Neural cell (in vitro differentiated cells): ENCODE results near the gene ZNF268.

Experiments
- EP300 ChIP-seq: fragments of 450-650 bp; conservative IDR thresholded peaks from 2 replicates; pipeline ENCODE4 v1.6.1; 2014; ENCODE audit warnings: antibody characterized with exemption, mild to moderate bottlenecking, moderate library complexity; ENCODE audit not compliant: poor library complexity, severe bottlenecking
- POLR2AphosphoS5 ChIP-seq: IDR thresholded peaks from 2 replicates; pipeline ENCODE4 v1.6.1; 2012

DNA sequence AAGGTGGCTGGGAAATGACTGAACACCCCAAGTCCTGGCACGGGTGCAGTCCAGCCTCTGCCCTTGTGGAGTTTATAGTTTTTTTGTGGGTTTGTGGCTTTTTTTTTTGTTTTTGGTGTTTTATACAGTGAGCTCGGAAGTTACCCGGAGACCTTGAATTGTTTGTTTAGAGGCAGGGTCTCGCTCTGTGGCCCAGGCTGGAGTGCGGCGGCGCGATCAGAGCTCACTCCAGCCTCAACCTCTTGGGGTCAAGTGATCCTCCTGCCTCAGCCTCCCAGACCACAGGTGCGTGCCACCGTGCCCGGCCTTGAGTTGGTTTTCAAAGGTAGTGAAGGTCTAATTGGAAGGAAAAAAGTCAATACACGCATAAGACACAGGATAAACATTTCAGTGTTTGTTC is 55.3 kb downstream of the ZNF268 start:
- no peak for TF ChIP-seq EP300
- TF ChIP-seq POLR2AphosphoS5: no peak
